Epithelial cell of esophagus (primary cell): ENCODE data around the gene RDH14.

Experiments used
- DNase-seq: peaks from one replicate; pipeline ENCODE4 v3.0.0; 2010; ENCODE audit warnings: low read depth
- H3K4me3 ChIP-seq: 2 replicates; pipeline ENCODE4 v1.5.1; 2011; ENCODE audit warnings: mild to moderate bottlenecking, low read length, control low read depth
- TF ChIP-seq, protein P1 (sequence below): IDR thresholded peaks from 2 replicates; pipeline ENCODE4 v1.5.1; 2011; ENCODE audit warnings: low read depth, mild to moderate bottlenecking, low read length, control low read depth, inconsistent platforms; ENCODE audit not compliant: insufficient read depth; ENCODE audit errors: missing control alignments

RDH14 gene

DNA sequence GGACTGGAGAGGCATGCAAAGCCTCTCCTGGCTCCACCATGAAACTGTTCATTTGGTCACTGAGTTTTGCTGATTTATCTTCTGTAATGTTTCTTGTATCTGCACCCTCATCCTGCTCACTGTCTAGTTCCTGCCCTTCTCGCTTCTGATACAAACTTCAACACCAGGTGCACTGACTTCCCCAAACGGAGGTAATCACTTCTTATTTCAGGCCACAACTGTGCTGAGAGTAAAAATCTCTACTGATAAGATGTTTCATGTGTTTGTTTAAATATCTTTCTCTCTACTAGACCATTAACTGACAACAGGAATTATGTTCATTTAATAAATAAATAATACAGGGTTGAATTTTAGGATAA is 39.8 kb upstream of the RDH14 start:
- no peak overlapping the region for H3K4me3 ChIP-seq
- TF ChIP-seq, protein P1, sequence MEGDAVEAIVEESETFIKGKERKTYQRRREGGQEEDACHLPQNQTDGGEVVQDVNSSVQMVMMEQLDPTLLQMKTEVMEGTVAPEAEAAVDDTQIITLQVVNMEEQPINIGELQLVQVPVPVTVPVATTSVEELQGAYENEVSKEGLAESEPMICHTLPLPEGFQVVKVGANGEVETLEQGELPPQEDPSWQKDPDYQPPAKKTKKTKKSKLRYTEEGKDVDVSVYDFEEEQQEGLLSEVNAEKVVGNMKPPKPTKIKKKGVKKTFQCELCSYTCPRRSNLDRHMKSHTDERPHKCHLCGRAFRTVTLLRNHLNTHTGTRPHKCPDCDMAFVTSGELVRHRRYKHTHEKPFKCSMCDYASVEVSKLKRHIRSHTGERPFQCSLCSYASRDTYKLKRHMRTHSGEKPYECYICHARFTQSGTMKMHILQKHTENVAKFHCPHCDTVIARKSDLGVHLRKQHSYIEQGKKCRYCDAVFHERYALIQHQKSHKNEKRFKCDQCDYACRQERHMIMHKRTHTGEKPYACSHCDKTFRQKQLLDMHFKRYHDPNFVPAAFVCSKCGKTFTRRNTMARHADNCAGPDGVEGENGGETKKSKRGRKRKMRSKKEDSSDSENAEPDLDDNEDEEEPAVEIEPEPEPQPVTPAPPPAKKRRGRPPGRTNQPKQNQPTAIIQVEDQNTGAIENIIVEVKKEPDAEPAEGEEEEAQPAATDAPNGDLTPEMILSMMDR: no peak
- DNase-seq: no peak

DNA sequence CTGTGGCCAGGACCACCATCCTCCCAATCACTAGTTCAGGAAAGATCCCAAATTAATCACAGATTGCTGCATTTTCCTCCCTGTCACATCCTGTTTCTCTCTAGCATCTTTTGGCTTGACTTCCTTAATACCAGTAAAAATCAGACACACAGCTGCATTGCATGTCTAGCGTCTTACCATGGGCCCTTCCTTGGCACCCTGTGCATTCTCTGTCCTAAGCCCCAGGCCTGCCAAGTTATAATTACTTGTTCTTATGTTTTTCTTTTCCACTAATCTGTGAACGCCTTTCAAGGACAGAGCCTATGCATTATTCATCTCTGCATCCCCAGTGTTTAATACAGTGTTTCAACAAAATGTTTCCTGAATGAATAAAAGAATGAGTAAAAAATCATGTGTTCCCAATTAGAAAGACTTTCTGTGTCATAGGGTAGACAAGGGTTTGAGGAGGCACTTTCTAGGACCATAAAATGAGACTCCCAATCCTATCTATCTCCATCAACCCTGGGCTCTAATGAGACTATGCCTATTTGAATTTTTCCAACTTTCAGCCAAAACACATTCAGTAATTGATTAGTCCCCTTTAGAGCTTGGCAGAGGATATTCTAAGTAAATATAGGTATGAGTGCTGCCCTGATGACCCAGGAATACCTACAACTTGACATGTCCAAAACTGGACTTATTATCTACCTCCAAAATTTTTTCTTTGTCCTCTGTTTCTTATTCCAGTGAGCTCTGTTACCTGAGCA is 39.2 kb upstream of the RDH14 start:
- no peak for DNase-seq
- no peak overlapping the region for H3K4me3 ChIP-seq
- TF ChIP-seq, protein P1: no peak

DNA sequence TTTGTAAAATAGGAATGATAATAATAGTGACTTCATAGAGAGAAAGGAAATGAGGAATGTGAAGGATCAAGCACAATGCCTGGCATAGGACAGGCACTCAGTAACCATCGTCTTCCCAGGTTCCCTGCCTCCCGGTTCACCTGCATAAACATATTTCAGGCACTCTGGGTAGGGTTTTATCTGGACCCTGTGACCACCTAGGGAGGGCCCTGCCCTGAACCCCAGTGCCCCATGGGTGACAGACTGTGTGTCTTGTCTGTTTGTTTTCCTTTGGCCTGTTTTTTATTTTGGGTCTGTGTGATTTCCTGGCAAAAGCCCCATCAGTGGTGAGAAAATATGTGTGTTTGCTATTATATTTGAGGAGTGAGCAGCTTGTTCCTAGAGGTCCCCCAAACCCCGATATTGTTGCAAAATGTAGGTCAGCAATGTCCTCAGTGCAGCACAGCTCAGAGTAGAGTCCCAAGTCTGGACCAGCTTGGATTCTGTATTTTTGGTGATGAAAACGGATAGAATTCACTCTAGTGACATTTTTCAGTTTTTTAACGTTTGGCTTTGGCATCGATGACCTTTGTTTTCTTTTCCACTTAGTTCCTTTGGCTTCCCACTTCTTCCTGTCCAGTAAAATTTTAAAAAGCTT is 38.5 kb upstream of the RDH14 start:
- H3K4me3 ChIP-seq: no peak overlapping the region
- DNase-seq: no peak
- TF ChIP-seq, protein P1: no peak

DNA sequence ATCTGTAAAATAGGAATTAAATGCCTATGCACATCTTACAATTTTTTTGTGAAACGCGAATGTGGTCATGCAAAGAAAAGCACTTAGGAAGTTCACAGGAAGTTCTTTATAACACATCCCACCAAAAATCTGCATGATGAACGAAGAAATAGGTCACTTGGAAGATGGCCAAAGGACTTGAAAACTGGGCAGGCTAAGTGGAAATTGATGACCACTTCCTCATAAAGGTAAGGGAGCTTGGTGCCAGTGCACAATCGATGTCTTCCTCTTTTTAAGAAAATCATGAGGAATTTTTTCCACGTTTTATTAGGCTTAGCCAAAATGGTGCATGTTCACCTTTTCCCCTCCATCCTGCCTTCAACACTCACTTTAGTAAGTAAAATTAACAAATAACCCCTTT is 37.2 kb upstream of the RDH14 start:
- no peak for DNase-seq
- no peak overlapping the region for H3K4me3 ChIP-seq
- TF ChIP-seq, protein P1: no peak

DNA sequence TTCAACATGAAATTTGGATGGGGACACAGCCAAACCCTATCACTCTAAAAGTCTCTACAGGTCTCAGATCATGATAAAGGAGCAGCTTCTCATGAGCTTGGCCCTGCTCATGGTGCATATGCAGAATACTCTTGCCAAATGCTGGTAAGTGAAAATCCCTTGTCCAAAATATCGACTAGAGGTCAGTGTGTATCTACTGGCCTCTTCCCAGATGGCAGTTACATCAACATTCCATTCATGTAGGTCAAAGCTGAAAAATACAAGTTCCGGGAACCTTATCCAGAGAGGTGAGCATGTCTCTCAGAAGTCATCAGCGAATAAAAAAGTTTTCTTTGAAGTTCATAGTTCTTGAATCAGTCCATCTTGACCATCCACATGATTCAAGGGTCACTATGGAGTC is 36.5 kb upstream of the RDH14 start:
- TF ChIP-seq, protein P1: no peak
- no peak overlapping the region for H3K4me3 ChIP-seq
- DNase-seq: no peak

DNA sequence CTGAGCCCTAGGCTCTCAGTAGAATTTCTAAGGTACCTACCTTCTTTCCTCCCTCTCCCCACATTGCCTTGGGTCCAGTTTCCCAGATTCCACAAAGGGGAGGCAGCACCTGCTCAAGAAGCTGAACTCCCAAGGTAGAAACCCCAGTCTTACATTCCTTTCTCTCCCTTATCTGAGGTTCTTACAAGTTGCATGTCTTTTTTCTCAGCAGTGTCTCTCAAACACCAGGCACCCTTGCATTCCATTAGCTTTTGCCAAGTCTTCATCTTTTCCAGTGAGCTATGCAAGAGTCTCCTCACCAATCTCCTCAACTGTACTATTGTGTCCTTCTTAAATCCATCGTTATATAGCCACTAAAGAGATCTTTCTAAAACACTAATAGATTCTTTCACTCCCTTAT is 33.0 kb upstream of the RDH14 start:
- DNase-seq: no peak
- H3K4me3 ChIP-seq: no peak overlapping the region
- TF ChIP-seq, protein P1: no peak

DNA sequence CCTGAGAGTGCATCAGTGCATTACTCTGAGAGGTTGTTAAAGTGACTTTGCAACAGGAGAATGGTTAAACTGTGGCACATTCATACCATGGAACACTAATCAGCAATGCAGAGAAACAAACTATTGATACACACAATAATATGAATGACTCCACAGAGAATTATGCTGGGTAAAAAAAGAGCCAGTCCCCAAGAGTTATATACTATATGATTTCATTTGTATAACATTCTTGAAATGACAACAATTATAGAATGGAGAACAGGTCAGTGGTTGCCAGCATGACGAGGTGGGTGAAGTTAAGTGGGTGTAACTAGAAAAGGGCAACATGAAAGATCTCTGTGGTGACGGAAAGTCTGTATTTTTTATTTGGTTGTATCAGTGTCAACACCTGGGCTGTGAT is 31.9 kb upstream of the RDH14 start:
- TF ChIP-seq, protein P1: no peak
- H3K4me3 ChIP-seq: no peak overlapping the region
- no peak for DNase-seq
